Ovary (tissue), 9 donors: ENCODE data around the gene CRHR2. TPM values are rescaled to one million over a fixed set of nuclear protein-coding genes. Genes with fewer than 3 reads are reported as not detected.
"Not testable (repeated sequence)": the region's sequence is repeated elsewhere in the genome, so short reads cannot be mapped to it uniquely, and the experiment has no call there.

Experiments
- DNase-seq, 5 donors: peaks; one replicate each; pipeline ENCODE4 v3.0.0-alpha.2; 2019 to 2020
- H3K27ac ChIP-seq, 2 donors: fragments of 200-600 bp; one replicate each; pipeline versions ENCODE4 v1.5.1 to v1.8.0; 2019 to 2022
- H3K27me3 ChIP-seq: fragments of 200-600 bp; one replicate; pipeline ENCODE4 v1.8.0; 2022
- H3K36me3 ChIP-seq: fragments of 200-600 bp; sonication (generic); one replicate; pipeline ENCODE4 v1.5.1; 2019
- H3K4me1 ChIP-seq: one replicate; pipeline ENCODE4 v1.8.1; 2013; ENCODE audit warnings: mild to moderate bottlenecking, moderate library complexity; ENCODE audit not compliant: insufficient read depth
- H3K4me3 ChIP-seq: fragments of 200-600 bp; sonication (generic); one replicate; pipeline ENCODE4 v1.5.1; 2017
- H3K9me3 ChIP-seq, 2 donors: fragments of 200-600 bp in 1 of 2; sonication (generic) in 1 of 2; one replicate each; pipeline versions ENCODE4 v1.5.1 to v1.8.1; 2013 to 2019; ENCODE audit warnings: mild to moderate bottlenecking in 1 of 2, moderate library complexity in 1 of 2
- CTCF ChIP-seq, 3 donors: fragments of 450-650 bp in 2 of 3; fragments of 200-600 bp in 1 of 3; IDR thresholded peaks; one replicate each; pipeline versions ENCODE4 v1.5.1 to v1.8.0; 2016 to 2022; ENCODE audit warnings: antibody characterized with exemption in 3 of 3, mild to moderate bottlenecking in 1 of 3
- EP300 ChIP-seq: sonication (generic); formaldehyde crosslinking; IDR thresholded peaks from one replicate; pipeline ENCODE4 v1.6.1; 2017; ENCODE audit warnings: antibody characterized with exemption
- POLR2A ChIP-seq: fragments of 450-650 bp; IDR thresholded peaks from one replicate; pipeline ENCODE4 v1.6.1; 2017; ENCODE audit warnings: antibody characterized with exemption, mild to moderate bottlenecking, moderate library complexity
- WGBS, 3 donors: extraction: QIAGEN DNeasy Blood & Tissue Kit in 1 of 3; methylation state at CpG; one replicate each; pipeline versions ENCODE4 v1.1.5 to v1.1.7; 2013 to 2017; 5-methylcytosine and 5-hydroxymethylcytosine counted together
- intact Hi-C, 4 donors: fragments of 100-400 bp; cut with DNase I; formaldehyde crosslinking; loops; one replicate each; pipeline versions ENCODE4 v1.11.0 to v1.15.1; 2022 to 2023
- polyA plus RNA-seq, 2 donors: library from polyadenylated mRNA; stranded (reverse); fragments of 200-250 nt in 1 of 2; fragments of 350-450 nt in 1 of 2; fragmentation: Illumina TruSeq in 1 of 2; extraction: RNeasy Lipid Tissue Mini Kit (QIAGEN cat#74804) in 1 of 2; gene quantifications; one replicate each; pipeline ENCODE4 v1.2.3, GENCODE V29; 2013 to 2014
- total RNA-seq, 7 donors: library from RNA; depleted of rRNA in 2 of 7; stranded (reverse); fragments of >200 nt in 2 of 7; fragmentation: NEBNext Ultra II Directional in 3 of 7; extraction: Animal tissue kit (Norgen Biotek cat#: 25700) in 3 of 7; gene quantifications; one replicate each; pipeline versions ENCODE4 v1.1.0 to v1.2.4, GENCODE V29; 2016 to 2023
- donor health status: DM: no; HTN: no; CAD: no; lungs with moderate emphysema.
- donor health status: DM: no; HTN: no; CAD: no.
- donor health status: Bipolar disorder and iron deficiency.
- donor health status: DM: yes; HTN: yes; CAD: no.
- donor health status: DM: no; HTN: no; CAD: no.
- donor health status: DM: yes; HTN: yes; CAD: no.

CRHR2 gene
- total and polyA plus RNA-seq, 9 donors = 0.08 to 1.1 (median 0.77) TPM; not detected in 4

- intact Hi-C loops = no loop called here
- Histone ChIP-seq H3K36me3 (no peaks in the 10 kb centered on the region), H3K9me3 (no peaks in the 10 kb centered on the region), H3K27ac (no peak overlapping the region), H3K4me1 (no peaks in the 10 kb centered on the region), H3K27me3 (no peaks in the 10 kb centered on the region), H3K4me3 (no peak overlapping the region)
- WGBS, 3 donors = 89 to 91% (median 91%) methylated on average over 4 of the region's 4 CpGs
- TF ChIP-seq POLR2A = no peak
- no peak for TF ChIP-seq CTCF (IDR thresholded peaks at IDR 0.05)
- TF ChIP-seq EP300 = no peak
- DNase-seq = no peak
Measured at GRCh38 chr7:30644286-30644955, 37.8 kb downstream of the CRHR2 start.

GRCh38 chr7:30642789-30643188, 39.5 kb downstream of the CRHR2 start:
- Histone ChIP-seq H3K9me3 (no peaks in the 10 kb centered on the region), H3K36me3 (no peaks in the 10 kb centered on the region), H3K4me3 (no peak overlapping the region), H3K27me3 (no peaks in the 10 kb centered on the region), H3K4me1 (no peaks in the 10 kb centered on the region), H3K27ac (no peak overlapping the region)
- intact Hi-C loops = no loop called here
- WGBS, 3 donors = 74 to 80% (median 74%) methylated on average over 4 of the region's 4 CpGs
- TF ChIP-seq CTCF (IDR thresholded peaks at IDR 0.05) = no peak
- no peak for TF ChIP-seq EP300
- no peak for TF ChIP-seq POLR2A
- DNase-seq = no peak

GRCh38 chr7:30642322-30642721, 39.9 kb downstream of the CRHR2 start:
- 57 to 72% (median 69%) methylated on average over 15 to 19 of the region's 29 CpGs for WGBS, 3 donors
- H3K27ac ChIP-seq, H3K9me3 ChIP-seq, DNase-seq, H3K36me3 ChIP-seq, H3K4me1 ChIP-seq, intact Hi-C loops, H3K4me3 ChIP-seq, H3K27me3 ChIP-seq: not testable (repeated sequence)

DNA sequence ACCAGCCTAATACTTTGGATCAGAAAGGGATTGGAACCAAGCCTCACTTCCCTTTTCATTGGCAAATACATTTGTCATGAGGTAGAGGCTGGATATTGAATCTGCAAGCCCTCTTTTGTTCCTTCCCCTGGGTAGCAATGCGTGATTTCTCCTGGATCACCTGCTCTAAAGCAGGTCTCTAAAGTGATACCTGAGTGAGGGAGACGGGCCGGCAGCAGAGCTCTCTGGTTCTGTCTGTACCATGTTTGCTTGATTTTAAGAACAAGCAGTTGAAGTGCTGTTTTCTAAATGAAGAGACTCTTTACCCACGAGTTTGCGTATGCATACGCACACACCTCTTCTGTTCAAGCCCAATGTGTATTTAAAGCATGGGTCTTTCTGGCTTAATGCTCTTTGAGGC, 46.5 kb downstream of the CRHR2 start:
- H3K36me3 ChIP-seq = no peaks in the 10 kb centered on the region
- no peaks in the 10 kb centered on the region for H3K4me1 ChIP-seq
- H3K27me3 ChIP-seq = no peaks in the 10 kb centered on the region
- 90 to 92% (median 91%) methylated on average over 6 of the region's 6 CpGs for WGBS, 3 donors
- no peak overlapping the region for H3K4me3 ChIP-seq
- TF ChIP-seq EP300 (no peak), POLR2A (no peak), CTCF (IDR thresholded peaks at IDR 0.05) (no peak)
- no peak overlapping the region for H3K27ac ChIP-seq
- no peaks in the 10 kb centered on the region for H3K9me3 ChIP-seq
- DNase-seq = no peak
- intact Hi-C loops = no loop called here

- intact Hi-C loops = no loop called here
- Histone ChIP-seq H3K4me3 (no peak overlapping the region), H3K4me1 (no peaks in the 10 kb centered on the region), H3K27me3 (no peaks in the 10 kb centered on the region), H3K27ac (no peak overlapping the region), H3K9me3 (no peaks in the 10 kb centered on the region), H3K36me3 (no peaks in the 10 kb centered on the region)
- no peak for DNase-seq
- TF ChIP-seq EP300 = no peak
- no peak for TF ChIP-seq CTCF (IDR thresholded peaks at IDR 0.05)
- no peak for TF ChIP-seq POLR2A
- 83 to 87% (median 86%) methylated on average over 6 of the region's 6 CpGs for WGBS, 3 donors
Measured at GRCh38 chr7:30634634-30635201, 47.5 kb downstream of the CRHR2 start.
